ENCODE results near the gene GYPC. TPM values are rescaled to one million over a fixed set of nuclear protein-coding genes. Genes with fewer than 3 reads are reported as not detected.

The GYPC gene
- total RNA-seq, 1 donor from 2014 or later, result 297 TPM

GRCh38 chr2:126732682-126733245, 76.8 kb downstream of the GYPC start:
- DNase-seq, result no peak

- no peak for DNase-seq
Measured at GRCh38 chr2:126733795-126734194, 77.8 kb downstream of the GYPC start.

- no peak for DNase-seq
Measured at GRCh38 chr2:126736133-126736874, 80.3 kb downstream of the GYPC start.

- DNase-seq, result no peak
Measured at GRCh38 chr2:126739141-126739540, 83.2 kb downstream of the GYPC start.

GRCh38 chr2:126744640-126745039, 88.7 kb downstream of the GYPC start:
- DNase-seq, result no peak

Other genes with a start within 250 kb of the GYPC start
- gene TEX51, start 242.7 kb downstream of the GYPC start, total RNA-seq, result not detected in 2 replicates

Measured in dermis blood vessel endothelial cell (primary cell).